Sigmoid colon (tissue), 7 donors: ENCODE measurements around the gene ZNF776. TPM values are rescaled to one million over a fixed set of nuclear protein-coding genes. Genes with fewer than 3 reads are reported as not detected.

Experiments used
- DNase-seq: peaks from one replicate; pipeline ENCODE4 v3.0.0-alpha.2; 2019
- H3K27ac ChIP-seq, 4 donors: fragments of 200-600 bp; sonication (generic); one replicate each; pipeline ENCODE4 v1.5.1; 2016 to 2019; ENCODE audit warnings: mild to moderate bottlenecking in 1 of 4
- H3K27me3 ChIP-seq, 3 donors: fragments of 200-600 bp; sonication (generic); one replicate each; pipeline ENCODE4 v1.5.1; 2019; ENCODE audit warnings: mild to moderate bottlenecking in 1 of 3
- H3K36me3 ChIP-seq, 4 donors: fragments of 200-600 bp; sonication (generic); one replicate each; pipeline ENCODE4 v1.5.1; 2016 to 2019
- H3K4me1 ChIP-seq, 4 donors: fragments of 200-600 bp; sonication (generic); one replicate each; pipeline ENCODE4 v1.5.1; 2017 to 2019
- H3K4me3 ChIP-seq, 4 donors: fragments of 200-600 bp; sonication (generic); one replicate each; pipeline ENCODE4 v1.5.1; 2017 to 2019; ENCODE audit warnings: mild to moderate bottlenecking in 2 of 4, moderate library complexity in 1 of 4
- H3K9me3 ChIP-seq, 4 donors: fragments of 200-600 bp in 3 of 4; sonication (generic) in 3 of 4; one replicate each; pipeline versions ENCODE4 v1.5.1 to v1.6.1; 2013 to 2019
- EP300 ChIP-seq, 4 donors: sonication (generic); formaldehyde crosslinking; IDR thresholded peaks; one replicate each; pipeline ENCODE4 v1.6.1; 2017; ENCODE audit warnings: antibody characterized with exemption in 4 of 4
- POLR2A ChIP-seq, 2 donors: fragments of 450-650 bp; IDR thresholded peaks; one replicate each; pipeline ENCODE4 v1.6.1; 2016; ENCODE audit warnings: antibody characterized with exemption in 2 of 2, mild to moderate bottlenecking in 2 of 2, moderate library complexity in 2 of 2
- POLR2AphosphoS5 ChIP-seq, 4 donors: sonication (generic); formaldehyde crosslinking; IDR thresholded peaks; one replicate each; pipeline ENCODE4 v1.6.1; 2017; ENCODE audit warnings: antibody characterized with exemption in 4 of 4
- WGBS, 2 donors: extraction: QIAGEN DNeasy Blood & Tissue Kit; methylation state at CpG; one replicate each; pipeline ENCODE4 v1.1.7; 2013; 5-methylcytosine and 5-hydroxymethylcytosine counted together
- intact Hi-C: fragments of 100-400 bp; cut with DNase I; formaldehyde crosslinking; loops from one replicate; pipeline ENCODE4 v1.15.1; 2023
- polyA plus RNA-seq, 3 donors: library from polyadenylated mRNA; stranded (reverse); fragments of 200-250 nt; gene quantifications; one replicate each; pipeline ENCODE4 v1.2.3, GENCODE V29; 2013
- total RNA-seq, 4 donors: library from RNA; depleted of rRNA; stranded (reverse); fragments of >200 nt; gene quantifications; one replicate each; pipeline ENCODE4 v1.1.0, GENCODE V29; 2016
- TF ChIP-seq, protein P1 (sequence below), 4 experiments: fragments of 450-650 bp in 3 of 4; fragments of 200-600 bp in 1 of 4; IDR thresholded peaks; one replicate each; pipeline ENCODE4 v1.5.1; 2016 to 2019; ENCODE audit warnings: antibody characterized with exemption in 4 of 4, mild to moderate bottlenecking in 3 of 4, moderate library complexity in 2 of 4
- donor health status: healthy with polysubstance abuse.
- donor health status: Bipolar disorder and iron deficiency.
- donor health status: healthy.

ZNF776 gene
- total and polyA plus RNA-seq, 7 donors = 2.1 to 12.5 (median 8.3) TPM

DNA sequence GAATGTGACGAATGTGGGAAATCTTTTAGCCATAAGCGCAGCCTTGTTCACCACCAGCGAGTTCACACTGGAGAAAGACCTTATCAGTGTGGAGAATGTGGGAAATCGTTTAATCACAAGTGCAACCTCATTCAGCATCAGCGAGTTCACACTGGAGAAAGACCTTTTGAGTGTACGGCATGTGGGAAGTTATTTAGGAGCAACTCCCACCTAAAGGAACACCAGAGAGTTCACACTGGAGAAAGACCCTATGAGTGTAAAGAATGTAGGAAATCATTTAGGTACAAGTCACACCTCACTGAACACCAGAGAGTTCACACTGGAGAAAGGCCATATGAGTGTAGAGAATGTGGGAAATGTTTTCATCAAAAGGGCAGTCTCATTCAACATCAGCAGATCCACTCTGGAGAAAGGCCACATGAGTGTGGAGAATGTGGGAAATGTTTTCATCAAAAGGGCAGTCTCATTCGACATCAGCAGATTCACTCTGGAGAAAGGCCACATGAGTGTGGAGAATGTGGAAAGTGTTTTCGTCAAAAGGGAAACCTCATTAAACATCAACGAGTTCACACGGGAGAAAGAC is 7.6 kb downstream of the ZNF776 start:
- Histone ChIP-seq H3K4me3 (no peak overlapping the region), H3K9me3 (peaks cover 14 to 49% (median 32%) of the 10 kb centered on the region in 4 donors), H3K4me1 (peaks cover 0 to 6% (median 3%) of the 10 kb centered on the region in 4 donors), H3K27ac (no peak overlapping the region), H3K27me3 (no peaks in the 10 kb centered on the region), H3K36me3 (peaks cover 51 to 99% (median 66%) of the 10 kb centered on the region in 4 donors)
- intact Hi-C loops = no loop called here
- TF ChIP-seq EP300 (IDR thresholded peaks at IDR 0.05) (no peak), POLR2A (IDR thresholded peaks at IDR 0.05) (no peak), POLR2AphosphoS5 (IDR thresholded peaks at IDR 0.05) (no peak)
- TF ChIP-seq, protein P1, sequence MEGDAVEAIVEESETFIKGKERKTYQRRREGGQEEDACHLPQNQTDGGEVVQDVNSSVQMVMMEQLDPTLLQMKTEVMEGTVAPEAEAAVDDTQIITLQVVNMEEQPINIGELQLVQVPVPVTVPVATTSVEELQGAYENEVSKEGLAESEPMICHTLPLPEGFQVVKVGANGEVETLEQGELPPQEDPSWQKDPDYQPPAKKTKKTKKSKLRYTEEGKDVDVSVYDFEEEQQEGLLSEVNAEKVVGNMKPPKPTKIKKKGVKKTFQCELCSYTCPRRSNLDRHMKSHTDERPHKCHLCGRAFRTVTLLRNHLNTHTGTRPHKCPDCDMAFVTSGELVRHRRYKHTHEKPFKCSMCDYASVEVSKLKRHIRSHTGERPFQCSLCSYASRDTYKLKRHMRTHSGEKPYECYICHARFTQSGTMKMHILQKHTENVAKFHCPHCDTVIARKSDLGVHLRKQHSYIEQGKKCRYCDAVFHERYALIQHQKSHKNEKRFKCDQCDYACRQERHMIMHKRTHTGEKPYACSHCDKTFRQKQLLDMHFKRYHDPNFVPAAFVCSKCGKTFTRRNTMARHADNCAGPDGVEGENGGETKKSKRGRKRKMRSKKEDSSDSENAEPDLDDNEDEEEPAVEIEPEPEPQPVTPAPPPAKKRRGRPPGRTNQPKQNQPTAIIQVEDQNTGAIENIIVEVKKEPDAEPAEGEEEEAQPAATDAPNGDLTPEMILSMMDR (IDR thresholded peaks at IDR 0.05) = no peak
- no peak for DNase-seq
- WGBS, 2 donors = 97% methylated on average over 10 of the region's 10 CpGs

DNA sequence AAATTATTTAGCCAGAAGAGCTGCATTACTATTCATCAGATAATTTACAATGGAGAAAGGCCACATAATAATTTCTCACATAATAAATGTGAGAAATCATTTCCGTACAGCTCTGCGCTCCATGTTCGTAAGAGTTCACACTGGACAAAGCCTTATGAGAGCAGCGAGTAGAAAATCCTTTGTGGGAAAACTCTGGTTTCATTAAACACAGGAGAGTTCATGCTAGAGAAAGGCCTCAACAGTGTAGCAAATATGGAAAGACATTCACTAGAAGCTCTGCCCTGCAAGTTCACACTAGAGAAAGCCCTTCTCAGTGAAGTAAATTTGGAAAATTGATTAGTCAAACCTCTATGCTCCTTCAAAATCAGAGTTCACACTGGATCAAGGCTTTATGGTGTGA is 8.4 kb downstream of the ZNF776 start:
- H3K36me3 ChIP-seq = peaks cover 55 to 99% (median 69%) of the 10 kb centered on the region in 4 donors
- peaks cover 14 to 48% (median 26%) of the 10 kb centered on the region in 4 donors for H3K9me3 ChIP-seq
- no peak overlapping the region for H3K27ac ChIP-seq
- no peaks in the 10 kb centered on the region for H3K27me3 ChIP-seq
- no peak overlapping the region for H3K4me3 ChIP-seq
- no peak for DNase-seq
- TF ChIP-seq POLR2A (IDR thresholded peaks at IDR 0.05) (no peak), POLR2AphosphoS5 (IDR thresholded peaks at IDR 0.05) (no peak), EP300 (IDR thresholded peaks at IDR 0.05) (no peak)
- TF ChIP-seq, protein P1 (IDR thresholded peaks at IDR 0.05) = no peak
- peaks cover 0 to under 1% (median 0%) of the 10 kb centered on the region in 4 donors for H3K4me1 ChIP-seq
- WGBS, 2 donors = 85 to 88% methylated on average over 4 of the region's 4 CpGs
- intact Hi-C loops = no loop called here

DNA sequence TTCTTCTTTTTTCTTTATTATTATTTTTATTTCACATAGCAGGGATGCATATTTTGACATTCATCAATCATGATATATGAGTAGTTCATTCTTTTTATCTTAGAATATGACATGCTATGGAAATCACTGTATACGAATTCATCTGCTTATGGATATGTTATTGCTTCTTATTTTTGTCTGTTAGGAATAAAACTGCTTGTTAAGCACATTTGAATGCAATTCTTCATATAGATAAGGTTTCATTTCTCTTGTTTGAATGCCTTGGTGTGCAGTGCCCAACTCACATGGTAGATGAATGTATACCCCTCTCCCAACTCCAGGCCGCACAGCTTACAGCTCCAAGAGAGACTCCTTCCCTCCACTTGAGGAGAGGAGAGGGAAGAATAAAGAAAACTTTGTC is 11.3 kb downstream of the ZNF776 start:
- no peak for TF ChIP-seq POLR2AphosphoS5 (IDR thresholded peaks at IDR 0.05)
- TF ChIP-seq EP300 (IDR thresholded peaks at IDR 0.05) = no peak
- TF ChIP-seq POLR2A (IDR thresholded peaks at IDR 0.05) = no peak
- TF ChIP-seq, protein P1 (IDR thresholded peaks at IDR 0.05) = no peak
- Histone ChIP-seq H3K4me3 (no peak overlapping the region), H3K4me1 (no peaks in the 10 kb centered on the region), H3K9me3 (peaks cover 14 to 34% (median 19%) of the 10 kb centered on the region in 4 donors), H3K36me3 (peaks cover 37 to 97% (median 46%) of the 10 kb centered on the region in 4 donors), H3K27me3 (no peaks in the 10 kb centered on the region), H3K27ac (no peak overlapping the region)
- intact Hi-C loops = no loop called here
- 98% methylated on average over 2 of the region's 2 CpGs for WGBS, 2 donors
- no peak for DNase-seq

DNA sequence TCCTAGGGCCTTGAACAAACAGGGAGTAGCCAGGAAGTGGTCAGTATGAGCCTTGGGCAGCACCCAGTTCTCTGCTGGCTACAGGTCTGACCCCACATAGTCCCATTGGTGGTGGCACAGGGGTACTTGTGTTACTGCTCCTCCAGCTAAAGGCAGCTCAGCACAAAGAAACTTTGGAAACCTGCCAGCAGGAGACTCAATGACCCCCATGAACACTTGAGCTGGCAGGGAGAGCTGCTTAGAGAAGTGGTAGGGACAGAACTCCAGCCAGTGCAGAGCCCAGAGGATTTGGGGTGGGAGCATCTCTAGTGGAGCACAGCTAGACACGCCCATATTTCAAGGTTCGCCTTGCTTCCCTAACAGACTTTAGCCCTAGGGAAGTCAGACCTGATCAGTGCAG is 12.5 kb downstream of the ZNF776 start:
- WGBS, 2 donors = 96 to 98% methylated on average over 2 of the region's 2 CpGs
- H3K9me3 ChIP-seq = peaks cover 8 to 27% (median 14%) of the 10 kb centered on the region in 4 donors
- no peaks in the 10 kb centered on the region for H3K27me3 ChIP-seq
- H3K4me1 ChIP-seq = no peaks in the 10 kb centered on the region
- intact Hi-C loops = no loop called here
- peaks cover 26 to 97% (median 34%) of the 10 kb centered on the region in 4 donors for H3K36me3 ChIP-seq
- H3K27ac ChIP-seq = no peak overlapping the region
- DNase-seq = no peak
- TF ChIP-seq POLR2AphosphoS5 (IDR thresholded peaks at IDR 0.05) (no peak), POLR2A (IDR thresholded peaks at IDR 0.05) (no peak), EP300 (IDR thresholded peaks at IDR 0.05) (no peak)
- TF ChIP-seq, protein P1 (IDR thresholded peaks at IDR 0.05) = no peak
- H3K4me3 ChIP-seq = no peak overlapping the region
